GM19468 (cell line): ENCODE data around the gene BRAF.
A peak's percentile ranks its signal among the peaks of the same experiment; 100 is the strongest.
"Not testable (repeated sequence)": the region's sequence is repeated elsewhere in the genome, so short reads cannot be mapped to it uniquely, and the experiment has no call there.

Source experiments
- ATAC-seq: cut with Tn5 transposase; IDR thresholded peaks from one replicate; pipeline ENCODE4 v1.9.1; 2021; ENCODE audit warnings: mild to moderate bottlenecking, moderate library complexity, moderate number of reproducible peaks; ENCODE audit not compliant: unreplicated experiment; ENCODE audit errors: extremely low read depth

The BRAF gene

DNA sequence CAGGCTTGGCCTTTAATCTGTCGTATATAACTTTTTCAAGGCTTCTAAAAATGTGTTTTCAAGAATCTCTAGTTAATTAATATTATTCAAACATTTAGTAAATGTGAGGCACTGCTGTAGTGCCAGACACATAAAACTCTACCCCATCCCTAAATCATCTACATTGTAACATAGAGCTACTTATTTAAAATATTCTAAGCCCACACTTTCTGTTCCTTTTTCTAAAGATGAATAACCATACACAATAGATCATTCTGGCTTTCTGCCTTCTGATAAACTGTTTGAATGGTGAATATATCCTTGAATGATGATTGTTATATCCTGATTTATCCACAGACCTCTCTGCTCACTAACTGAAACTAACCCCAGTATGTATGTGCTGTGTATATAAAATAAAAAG is 41.4 kb downstream of the BRAF start:
- no peak for ATAC-seq

- ATAC-seq, result not testable (repeated sequence)
Measured at GRCh38 chr7:140882834-140883233, 41.9 kb downstream of the BRAF start.

DNA sequence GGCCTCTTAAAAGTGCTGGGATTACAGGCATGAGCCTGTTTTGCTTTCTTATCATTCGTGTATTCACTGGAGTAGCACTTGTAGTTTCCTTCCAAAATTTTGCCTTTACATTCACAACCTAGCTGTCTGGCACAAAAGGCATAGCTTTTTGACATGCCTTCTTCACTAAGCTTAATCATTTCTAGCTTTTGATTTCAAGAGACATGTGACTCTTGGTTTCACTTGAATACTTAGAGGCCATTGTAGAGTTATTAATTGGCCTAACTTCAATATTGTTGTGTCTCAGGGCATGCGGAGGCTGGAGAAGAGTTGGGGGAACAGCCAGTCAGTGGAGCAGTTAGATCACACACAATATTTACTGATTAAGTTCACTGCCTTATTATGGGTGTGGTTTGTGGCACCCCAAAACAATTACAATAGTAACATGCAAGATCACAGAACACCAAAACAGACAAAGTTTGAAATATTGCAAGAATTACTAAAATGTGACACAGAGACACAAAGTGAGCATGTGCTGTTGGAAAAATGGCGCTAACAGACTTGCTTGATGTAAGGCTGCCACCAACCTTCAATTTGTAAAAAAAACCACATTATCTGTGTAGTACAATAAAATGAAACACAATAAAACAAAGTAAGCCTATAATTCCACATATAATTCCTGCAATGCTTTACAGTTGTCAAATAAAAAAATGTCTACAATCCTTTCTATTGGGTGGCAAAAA is 43.1 kb downstream of the BRAF start:
- ATAC-seq, result peak; percentile 56

GRCh38 chr7:140877249-140877524 is 47.5 kb downstream of the BRAF start:
- ATAC-seq, result no peak

DNA sequence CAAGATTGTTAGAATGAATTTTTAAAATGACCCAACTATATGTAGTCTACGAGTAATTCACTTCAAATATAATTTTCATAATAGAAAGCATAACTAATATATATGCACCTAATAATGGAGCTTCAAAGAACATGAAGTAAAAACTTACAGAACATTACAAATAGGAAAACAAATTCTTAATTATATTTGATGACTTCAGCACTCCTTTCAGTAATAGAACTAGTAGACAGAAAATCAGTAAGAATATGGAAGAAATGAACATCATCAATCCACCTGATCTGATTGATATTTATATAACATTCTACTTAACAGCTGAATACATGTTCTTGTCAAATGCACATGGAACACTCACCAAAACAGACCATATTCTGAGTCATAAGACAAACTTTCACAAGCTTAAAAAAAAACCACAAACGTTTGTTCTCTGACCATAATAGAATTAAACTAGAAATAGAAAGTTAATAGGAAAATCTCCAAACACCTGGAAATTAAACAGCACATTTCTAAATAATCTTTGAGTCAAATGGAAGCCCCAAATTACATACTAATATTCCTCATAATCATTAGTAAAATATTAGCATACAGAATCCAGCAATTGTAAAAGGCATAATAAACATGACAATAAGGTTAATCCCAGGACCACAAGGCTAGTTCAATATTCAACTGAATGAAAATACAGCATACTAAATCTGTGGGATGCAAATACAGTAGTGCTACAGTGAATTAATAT is 48.0 kb downstream of the BRAF start:
- ATAC-seq, result peak; percentile 53

DNA sequence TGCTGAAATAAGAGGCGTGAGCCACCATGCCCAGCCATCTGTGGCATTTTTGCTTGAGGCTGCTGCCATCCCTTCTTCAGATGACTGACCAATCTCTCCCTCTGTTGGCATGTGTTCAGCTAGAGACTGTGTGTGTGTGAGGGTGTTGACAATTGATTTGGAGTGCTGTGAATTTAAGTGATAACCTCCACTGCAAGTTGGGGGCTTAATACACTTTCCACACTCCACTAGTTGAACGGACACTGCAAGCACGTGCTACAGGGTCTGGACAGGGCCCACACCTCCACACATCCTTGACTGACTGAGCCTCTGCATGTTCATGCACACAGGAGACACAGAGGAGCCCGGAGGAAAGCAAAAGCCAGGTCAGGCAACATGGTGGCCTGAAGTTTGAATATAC is 51.3 kb downstream of the BRAF start:
- no peak for ATAC-seq

DNA sequence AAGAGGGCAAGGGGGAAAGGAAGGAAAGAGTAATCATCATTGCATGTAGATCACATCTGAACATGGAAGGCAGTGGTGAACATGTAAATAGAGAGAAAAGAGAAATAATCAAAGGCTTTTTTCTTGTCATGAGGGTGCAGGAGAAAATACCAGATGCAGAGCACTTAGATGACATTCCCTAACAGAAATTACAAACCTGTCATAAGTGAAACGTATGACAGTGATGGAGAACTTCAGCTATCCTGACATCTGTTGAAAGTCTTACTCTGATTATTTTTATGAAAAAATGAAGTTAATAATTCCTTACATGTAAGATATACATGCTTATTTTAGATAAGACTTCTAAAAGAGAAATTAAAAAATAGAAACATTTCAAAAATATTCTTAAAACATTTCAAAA is 54.7 kb downstream of the BRAF start:
- no peak for ATAC-seq

DNA sequence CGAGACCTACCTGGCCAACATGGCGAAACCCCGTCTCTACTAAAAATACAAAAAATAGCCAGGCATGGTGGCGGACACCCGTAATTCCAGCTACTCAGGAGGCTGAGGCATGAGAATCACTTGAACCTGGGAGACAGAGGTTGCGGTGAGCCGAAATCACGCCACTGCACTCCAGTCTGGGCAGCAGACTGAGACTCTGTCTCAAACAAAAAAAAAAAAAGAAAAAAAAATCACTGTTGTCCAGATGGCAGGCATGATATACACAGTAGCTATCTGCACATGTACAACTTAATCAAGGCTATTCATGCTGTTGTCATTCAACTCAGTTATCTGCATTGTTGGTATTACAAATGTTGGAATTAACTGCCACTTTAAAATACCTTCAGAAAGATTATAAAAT is 55.3 kb downstream of the BRAF start:
- ATAC-seq, result no peak

GRCh38 chr7:140867467-140868462 is 57.0 kb downstream of the BRAF start:
- ATAC-seq, result no peak

GRCh38 chr7:140866926-140867325 is 57.8 kb downstream of the BRAF start:
- no peak for ATAC-seq

GRCh38 chr7:140864732-140865131 is 60.0 kb downstream of the BRAF start:
- ATAC-seq, result no peak

- no peak for ATAC-seq
Measured at GRCh38 chr7:140863867-140864266, 60.9 kb downstream of the BRAF start.

- no peak for ATAC-seq
Measured at GRCh38 chr7:140863184-140863583, 61.5 kb downstream of the BRAF start.

GRCh38 chr7:140857048-140857447 is 67.7 kb downstream of the BRAF start:
- ATAC-seq, result no peak

DNA sequence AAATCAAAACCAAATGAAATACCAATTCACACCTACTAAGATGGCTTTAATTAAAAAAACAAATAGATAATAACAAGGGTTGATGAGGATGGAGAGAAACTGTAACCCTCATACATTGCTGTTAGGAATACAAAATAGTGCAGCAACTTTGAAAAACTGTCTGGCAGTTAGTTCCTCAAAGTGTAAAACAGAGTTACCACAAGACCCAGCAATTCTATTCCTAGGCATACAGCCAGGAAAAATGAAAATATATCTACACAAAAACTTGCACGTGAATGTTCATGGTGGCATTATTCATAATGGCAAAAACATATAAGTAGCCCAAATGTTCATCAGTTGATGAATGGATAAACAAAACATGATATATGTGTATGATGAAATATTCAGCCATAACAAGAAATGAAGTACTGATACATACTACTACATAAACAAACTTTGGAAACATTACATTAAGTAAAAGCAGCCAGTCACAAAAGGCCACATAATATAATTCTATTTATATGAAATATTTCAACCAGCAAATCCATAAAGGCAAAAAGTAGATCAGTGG is 83.5 kb downstream of the BRAF start:
- ATAC-seq, result no peak

DNA sequence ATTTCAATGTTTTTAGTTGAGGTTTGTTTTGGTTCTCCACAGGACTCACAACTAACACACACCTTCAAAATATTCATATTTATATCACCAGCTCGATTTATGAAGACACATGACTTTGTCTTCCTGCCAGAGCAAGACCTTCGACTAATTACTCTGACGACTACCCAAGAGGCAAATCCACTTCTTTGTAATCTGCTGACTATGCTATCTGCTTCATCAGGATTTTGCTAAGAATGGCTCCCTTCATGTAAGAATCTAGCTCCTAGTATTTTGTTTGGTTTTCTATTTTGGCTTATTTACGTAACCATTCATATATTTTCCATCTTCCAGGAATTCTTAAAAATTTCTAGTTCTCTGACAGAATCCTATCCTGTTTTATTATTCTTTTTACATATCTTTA is 93.0 kb downstream of the BRAF start:
- ATAC-seq, result no peak

- ATAC-seq, result no peak
Measured at GRCh38 chr7:140829720-140830119, 95.0 kb downstream of the BRAF start.

- ATAC-seq, result no peak
Measured at GRCh38 chr7:140828741-140829140, 96.0 kb downstream of the BRAF start.

DNA sequence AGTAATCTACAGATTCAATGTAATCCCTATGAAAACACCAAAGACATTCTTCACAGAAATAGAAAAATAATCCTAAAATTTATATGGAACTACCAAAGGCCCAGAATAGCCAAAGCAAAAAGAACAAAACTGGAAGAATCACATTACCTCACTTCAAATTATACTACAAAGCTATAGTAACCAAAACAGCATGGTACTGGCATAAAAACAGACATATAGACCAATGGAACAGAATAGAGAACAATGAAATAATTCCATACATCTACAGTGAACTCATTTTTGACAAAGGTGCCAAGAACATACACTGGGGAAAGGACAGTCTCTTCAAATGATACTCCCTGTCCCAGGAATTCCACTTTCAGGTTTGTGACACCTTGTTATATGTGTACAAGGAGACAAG is 107.3 kb downstream of the BRAF start:
- not testable (repeated sequence) for ATAC-seq

- peak; percentile 85 for ATAC-seq
Measured at GRCh38 chr7:140810830-140811556, 113.7 kb downstream of the BRAF start.
